ENCODE measurements around the gene SYTL4.

The SYTL4 gene

DNA sequence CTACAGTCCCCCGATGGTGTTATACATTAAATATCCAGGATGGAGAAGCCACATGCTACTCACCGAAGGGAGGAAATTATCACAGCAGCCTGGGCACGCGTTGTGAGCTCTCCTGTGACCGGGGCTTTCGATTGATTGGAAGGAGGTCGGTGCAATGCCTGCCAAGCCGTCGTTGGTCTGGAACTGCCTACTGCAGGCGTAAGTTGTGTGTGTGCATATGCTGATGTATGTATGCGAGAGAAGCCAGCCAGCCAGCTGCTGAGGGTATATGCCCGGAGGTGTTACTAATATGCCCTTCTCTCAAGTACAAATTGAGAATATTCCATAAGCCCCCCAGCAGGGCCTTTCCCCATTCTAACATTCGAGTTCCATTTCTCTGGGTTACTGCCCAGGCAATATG, 69.8 kb downstream of the SYTL4 start:
- Histone ChIP-seq H3K4me3 (ENCODE audit: low read length) (no peak overlapping the region), H3K9ac (ENCODE audit: low read depth, low read length) (no peak overlapping the region), H3K36me3 (ENCODE audit: insufficient read depth, low read length) (no peaks in the 10 kb centered on the region), H3K27me3 (ENCODE audit: insufficient read depth, low read length) (no peaks in the 10 kb centered on the region), H3K4me1 (ENCODE audit: insufficient read depth, low read length) (no peaks in the 10 kb centered on the region), H3K27ac (ENCODE audit: low read depth, low read length) (no peak overlapping the region), H3K9me3 (ENCODE audit: insufficient read depth, low read depth, low read length) (no peaks in the 10 kb centered on the region)
- 92% methylated on average over 13 of the region's 13 CpGs for WGBS

DNA sequence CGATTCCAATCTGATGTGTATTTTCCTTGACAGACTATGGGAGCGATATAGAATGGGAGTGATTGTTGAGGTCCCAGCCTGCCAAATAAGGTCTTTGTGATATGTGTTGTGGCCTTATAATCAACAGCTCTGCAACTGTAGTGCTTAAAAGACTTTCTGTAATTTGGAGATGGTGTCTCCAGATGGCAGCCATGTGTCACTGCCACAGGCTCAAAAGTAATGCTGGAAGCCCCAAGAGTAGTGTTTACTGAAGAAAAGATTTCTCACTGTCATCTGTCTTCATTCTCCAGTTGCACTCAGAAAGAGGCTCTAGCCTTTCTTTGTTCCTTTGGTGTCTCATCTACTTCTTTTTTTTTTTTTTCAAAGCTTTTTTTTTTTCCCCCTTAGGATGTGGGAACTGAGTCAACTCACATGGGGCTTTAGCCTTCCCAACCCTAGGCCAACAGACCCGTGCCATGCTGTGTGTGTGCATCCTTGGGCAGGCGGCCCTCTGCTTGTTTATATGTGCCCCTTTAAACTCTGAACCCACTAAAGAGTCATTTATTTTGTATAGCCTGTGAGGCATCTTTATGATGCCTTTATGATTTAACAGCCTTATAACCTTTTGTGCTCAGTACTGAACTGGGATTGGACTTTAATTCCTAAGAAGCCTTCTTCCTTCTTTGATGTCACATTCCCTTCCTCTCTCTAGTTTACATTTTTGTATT, 72.3 kb downstream of the SYTL4 start:
- Histone ChIP-seq H3K27ac (ENCODE audit: low read depth, low read length) (no peak overlapping the region), H3K9ac (ENCODE audit: low read depth, low read length) (no peak overlapping the region), H3K27me3 (ENCODE audit: insufficient read depth, low read length) (no peaks in the 10 kb centered on the region), H3K4me1 (ENCODE audit: insufficient read depth, low read length) (no peaks in the 10 kb centered on the region), H3K9me3 (ENCODE audit: insufficient read depth, low read depth, low read length) (no peaks in the 10 kb centered on the region), H3K4me3 (ENCODE audit: low read length) (no peak overlapping the region), H3K36me3 (ENCODE audit: insufficient read depth, low read length) (no peaks in the 10 kb centered on the region)
- WGBS = 100% methylated on average over 4 of the region's 4 CpGs

DNA sequence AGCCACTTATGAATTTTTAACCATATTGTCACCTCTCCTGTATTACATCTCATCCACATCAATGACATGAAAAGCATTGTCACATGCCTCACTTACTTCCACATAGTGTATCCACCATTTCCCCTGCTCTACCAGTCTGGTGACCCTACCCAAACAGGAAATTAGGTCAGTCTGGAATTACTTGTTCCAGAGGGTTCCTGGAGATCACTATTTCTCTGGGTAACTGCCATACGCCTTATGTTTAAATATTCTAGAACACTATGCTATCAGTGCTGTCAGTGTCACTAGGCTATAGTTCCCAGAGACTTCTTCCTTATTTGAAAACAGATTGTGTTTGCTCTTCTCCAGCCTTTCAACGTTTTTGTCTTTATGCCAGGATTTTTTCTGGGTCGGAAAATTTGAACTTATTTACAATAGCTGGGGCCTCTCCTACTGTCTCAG, 73.0 kb downstream of the SYTL4 start:
- Histone ChIP-seq H3K27ac (ENCODE audit: low read depth, low read length) (no peak overlapping the region), H3K27me3 (ENCODE audit: insufficient read depth, low read length) (no peaks in the 10 kb centered on the region), H3K4me3 (ENCODE audit: low read length) (no peak overlapping the region), H3K9me3 (ENCODE audit: insufficient read depth, low read depth, low read length) (no peaks in the 10 kb centered on the region), H3K4me1 (ENCODE audit: insufficient read depth, low read length) (no peaks in the 10 kb centered on the region), H3K9ac (ENCODE audit: low read depth, low read length) (no peak overlapping the region), H3K36me3 (ENCODE audit: insufficient read depth, low read length) (no peaks in the 10 kb centered on the region)
- WGBS = 84% methylated on average over 3 of the region's 3 CpGs

DNA sequence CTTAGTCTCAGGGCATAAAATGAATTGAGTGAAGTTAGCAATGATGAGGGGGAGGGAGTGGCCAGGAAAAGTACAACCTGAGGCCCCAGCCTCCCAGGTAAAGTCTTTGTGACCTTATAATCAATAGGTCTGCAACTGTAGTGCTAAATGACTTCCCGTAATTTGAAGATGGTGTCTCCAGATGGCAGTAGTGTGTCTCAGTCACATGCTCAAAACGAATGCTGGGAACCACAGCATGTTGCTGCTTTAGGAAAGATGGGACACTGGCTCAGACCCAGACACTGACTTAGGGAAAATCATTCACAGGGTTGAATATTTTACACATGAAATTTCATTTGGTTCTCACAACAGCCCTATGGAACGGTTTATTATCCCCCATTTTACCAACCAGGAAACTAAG, 77.7 kb downstream of the SYTL4 start:
- H3K4me3 ChIP-seq (ENCODE audit: low read length) = no peak overlapping the region
- H3K27ac ChIP-seq (ENCODE audit: low read depth, low read length) = no peak overlapping the region
- WGBS = 51% methylated on average over 3 of the region's 3 CpGs
- H3K27me3 ChIP-seq (ENCODE audit: insufficient read depth, low read length) = no peaks in the 10 kb centered on the region
- no peak overlapping the region for H3K9ac ChIP-seq (ENCODE audit: low read depth, low read length)
- no peaks in the 10 kb centered on the region for H3K36me3 ChIP-seq (ENCODE audit: insufficient read depth, low read length)
- H3K4me1 ChIP-seq (ENCODE audit: insufficient read depth, low read length) = peaks cover 9% of the 10 kb centered on the region; the same call in 1 of the 2 replicates
- no peaks in the 10 kb centered on the region for H3K9me3 ChIP-seq (ENCODE audit: insufficient read depth, low read depth, low read length)

DNA sequence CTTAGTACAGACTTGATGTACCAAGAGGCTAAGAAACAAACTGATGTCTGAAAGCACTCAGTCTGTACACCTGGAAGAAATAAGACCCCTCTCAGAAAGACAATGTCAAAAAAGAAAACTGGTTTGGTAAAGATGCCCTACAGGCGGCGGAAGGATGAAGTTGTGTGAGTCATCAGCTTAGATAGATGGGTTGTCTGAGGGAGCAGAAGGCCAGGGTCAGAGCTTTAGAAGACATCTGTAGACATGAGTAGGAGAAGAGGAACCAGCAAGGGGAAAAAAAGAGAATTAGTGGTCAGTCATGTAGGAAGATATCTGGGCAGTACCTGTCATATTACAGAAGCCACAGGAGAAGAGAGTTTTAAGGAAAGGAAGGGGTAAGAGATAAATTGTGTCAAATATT, 79.7 kb downstream of the SYTL4 start:
- Histone ChIP-seq H3K27me3 (ENCODE audit: insufficient read depth, low read length) (no peaks in the 10 kb centered on the region), H3K4me1 (ENCODE audit: insufficient read depth, low read length) (peaks cover 17% of the 10 kb centered on the region), H3K4me3 (ENCODE audit: low read length) (no peak overlapping the region), H3K36me3 (ENCODE audit: insufficient read depth, low read length) (no peaks in the 10 kb centered on the region), H3K9ac (ENCODE audit: low read depth, low read length) (no peak overlapping the region), H3K27ac (ENCODE audit: low read depth, low read length) (no peak overlapping the region), H3K9me3 (ENCODE audit: insufficient read depth, low read depth, low read length) (no peaks in the 10 kb centered on the region)
- WGBS = 90% methylated on average over 2 of the region's 2 CpGs

DNA sequence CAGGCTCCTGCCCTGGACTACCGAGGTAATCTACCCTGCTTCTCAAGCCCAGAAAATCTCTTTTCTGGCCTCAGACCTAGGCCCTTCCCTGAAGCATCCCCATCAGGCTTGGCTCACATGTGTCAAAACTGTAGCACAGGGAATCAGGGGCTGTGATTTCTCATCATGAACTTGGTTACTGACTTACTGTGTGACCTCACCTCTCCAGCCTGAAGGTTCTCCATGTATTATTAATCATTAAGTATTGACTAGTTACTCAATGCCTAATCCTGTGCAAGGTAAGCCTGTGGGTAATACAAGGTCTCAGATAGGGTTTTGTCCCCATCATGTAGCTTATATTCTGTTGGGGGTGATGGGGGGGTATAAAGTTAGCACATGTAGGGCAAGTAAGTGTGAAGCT, 81.1 kb downstream of the SYTL4 start:
- H3K36me3 ChIP-seq (ENCODE audit: insufficient read depth, low read length) = no peaks in the 10 kb centered on the region
- no peak overlapping the region for H3K27ac ChIP-seq (ENCODE audit: low read depth, low read length)
- no peak overlapping the region for H3K9ac ChIP-seq (ENCODE audit: low read depth, low read length)
- H3K9me3 ChIP-seq (ENCODE audit: insufficient read depth, low read depth, low read length) = no peaks in the 10 kb centered on the region
- H3K4me3 ChIP-seq (ENCODE audit: low read length) = no peak overlapping the region
- 100% methylated on average over 1 of the region's 1 CpG for WGBS
- no peaks in the 10 kb centered on the region for H3K27me3 ChIP-seq (ENCODE audit: insufficient read depth, low read length)
- peaks cover 17% of the 10 kb centered on the region for H3K4me1 ChIP-seq (ENCODE audit: insufficient read depth, low read length)

DNA sequence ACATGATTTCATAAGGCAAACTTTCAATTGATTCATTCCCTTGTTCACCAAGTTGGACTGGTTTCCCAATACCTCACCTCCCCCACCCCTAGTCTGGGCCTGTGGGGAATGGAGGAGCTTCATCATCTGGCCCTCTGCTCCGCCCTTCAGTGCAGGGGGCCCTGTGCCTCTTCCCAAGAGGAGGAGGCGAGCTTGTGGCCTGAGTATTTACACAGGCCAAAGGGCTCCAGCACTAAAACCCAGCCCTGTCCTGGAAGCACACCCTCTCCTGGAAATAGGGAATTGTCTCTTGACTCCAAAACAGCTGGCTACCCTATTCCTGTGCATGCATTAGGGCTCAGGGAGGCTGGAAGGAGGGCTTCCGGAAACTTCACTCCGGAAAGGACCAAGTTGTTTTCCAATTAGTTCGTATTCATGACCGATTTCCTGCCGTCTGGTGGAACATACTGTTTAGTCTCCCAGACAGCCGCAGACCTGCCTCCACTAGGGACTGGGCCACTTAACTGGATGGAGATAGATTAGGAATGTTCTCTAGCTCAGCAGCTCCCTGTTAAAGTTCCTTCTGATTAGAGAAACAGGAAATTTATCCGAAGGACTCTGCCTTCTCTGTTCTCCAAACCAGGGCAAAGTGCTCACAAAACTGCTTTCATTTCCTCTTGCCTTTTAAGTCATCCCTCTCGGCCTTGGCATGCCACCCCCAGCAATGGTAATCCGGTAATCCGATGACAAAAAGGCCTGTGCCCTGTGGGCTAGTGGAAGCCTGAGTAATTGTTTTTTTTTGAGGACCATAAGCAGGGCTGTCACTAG, 82.2 kb downstream of the SYTL4 start:
- WGBS = 66% methylated on average over 12 of the region's 12 CpGs
- Histone ChIP-seq H3K27ac (ENCODE audit: low read depth, low read length) (peak overlapping the region; percentile 49; the same call in 1 of the 2 replicates), H3K36me3 (ENCODE audit: insufficient read depth, low read length) (no peaks in the 10 kb centered on the region), H3K27me3 (ENCODE audit: insufficient read depth, low read length) (no peaks in the 10 kb centered on the region), H3K9ac (ENCODE audit: low read depth, low read length) (no peak overlapping the region), H3K4me1 (ENCODE audit: insufficient read depth, low read length) (peaks cover 17% of the 10 kb centered on the region), H3K9me3 (ENCODE audit: insufficient read depth, low read depth, low read length) (no peaks in the 10 kb centered on the region), H3K4me3 (ENCODE audit: low read length) (no peak overlapping the region)

DNA sequence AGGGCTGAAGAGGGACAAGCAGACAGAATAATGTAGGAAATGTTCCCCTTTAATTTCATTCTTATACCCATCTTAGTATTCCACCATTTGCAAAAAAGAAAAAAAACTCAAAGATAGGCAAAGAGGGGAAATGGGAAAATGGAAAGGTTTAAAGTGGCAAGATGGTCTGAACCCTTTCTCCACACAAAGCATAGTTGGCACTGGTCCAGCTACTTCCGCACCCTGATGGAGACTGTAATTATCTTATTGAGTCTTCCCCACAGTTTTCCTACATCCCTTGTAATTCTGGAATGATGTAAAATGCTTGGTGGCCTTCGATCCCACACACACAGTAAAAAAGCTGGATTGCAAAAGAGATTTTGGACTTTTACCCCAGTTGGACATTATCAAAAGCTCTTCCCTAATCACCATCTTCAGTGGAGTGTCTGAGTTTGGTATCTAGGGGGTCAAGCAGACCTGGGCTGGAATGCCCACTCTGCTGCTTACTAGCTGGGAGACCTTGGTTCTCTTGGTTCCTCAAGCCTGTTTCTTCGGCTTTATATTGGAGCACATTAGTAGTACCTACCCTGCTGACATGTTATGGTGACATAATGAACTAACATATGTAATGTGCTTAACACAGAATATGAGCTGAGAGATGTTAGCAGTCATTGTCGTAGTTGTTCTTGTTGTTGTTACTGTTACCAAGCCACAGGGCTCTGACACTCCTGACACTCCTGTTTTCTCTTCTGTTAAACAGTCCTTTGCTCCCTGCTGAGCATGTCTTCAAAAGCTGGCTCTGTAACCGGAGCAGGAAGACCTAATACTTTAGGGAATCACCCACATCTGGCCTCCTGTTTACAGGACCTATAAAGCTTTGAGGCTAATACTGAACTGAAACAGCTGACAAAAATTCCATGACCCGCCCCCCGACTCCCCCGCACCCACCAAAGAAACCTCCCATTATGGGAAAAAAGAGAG, 83.2 kb downstream of the SYTL4 start:
- H3K27me3 ChIP-seq (ENCODE audit: insufficient read depth, low read length) = no peaks in the 10 kb centered on the region
- no peaks in the 10 kb centered on the region for H3K9me3 ChIP-seq (ENCODE audit: insufficient read depth, low read depth, low read length)
- H3K27ac ChIP-seq (ENCODE audit: low read depth, low read length) = peak overlapping the region; percentile 49; the same call in 1 of the 2 replicates
- WGBS = 54% methylated on average over 3 of the region's 8 CpGs
- no peak overlapping the region for H3K4me3 ChIP-seq (ENCODE audit: low read length)
- H3K4me1 ChIP-seq (ENCODE audit: insufficient read depth, low read length) = peaks cover 17% of the 10 kb centered on the region
- no peaks in the 10 kb centered on the region for H3K36me3 ChIP-seq (ENCODE audit: insufficient read depth, low read length)
- H3K9ac ChIP-seq (ENCODE audit: low read depth, low read length) = no peak overlapping the region

DNA sequence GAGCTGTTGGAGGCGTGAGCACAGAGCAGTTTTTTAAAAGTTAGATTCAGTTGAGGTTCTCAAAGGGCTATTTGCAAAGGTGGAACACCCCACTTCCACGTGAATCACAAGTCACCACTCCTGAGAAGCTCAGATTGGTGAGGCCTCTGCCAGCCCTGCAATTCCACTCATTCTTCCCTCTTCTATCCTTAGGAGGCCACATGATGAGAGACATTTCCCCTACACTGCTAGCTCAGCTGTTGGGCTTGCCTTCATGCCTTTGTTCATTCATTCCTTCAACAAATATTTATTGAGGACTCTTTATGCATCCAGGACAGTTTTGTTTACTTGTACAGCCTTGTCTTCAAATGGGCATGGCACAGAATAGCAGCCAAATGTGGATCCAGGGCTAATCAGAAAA, 84.2 kb downstream of the SYTL4 start:
- WGBS = 64% methylated on average over 1 of the region's 2 CpGs
- no peaks in the 10 kb centered on the region for H3K27me3 ChIP-seq (ENCODE audit: insufficient read depth, low read length)

DNA sequence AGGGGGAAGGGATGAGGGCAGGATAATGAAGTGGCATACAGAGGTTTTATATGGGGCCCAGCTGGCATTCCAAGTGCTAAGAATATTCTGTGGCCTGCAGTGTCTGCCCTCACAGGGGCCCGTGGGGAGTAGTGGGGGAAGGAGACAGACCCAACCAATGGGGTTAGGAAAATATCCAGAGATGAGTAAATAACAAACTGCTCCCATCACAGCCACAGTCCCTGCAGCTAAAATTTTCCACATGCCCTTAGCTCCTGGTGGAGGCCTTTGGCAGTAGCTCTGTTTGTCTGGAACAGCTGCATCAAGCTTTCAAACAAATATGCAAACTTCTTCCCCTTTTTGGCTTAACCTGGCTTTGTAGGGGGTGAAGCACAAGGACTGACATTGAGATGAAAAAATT, 84.8 kb downstream of the SYTL4 start:
- no peak overlapping the region for H3K27ac ChIP-seq (ENCODE audit: low read depth, low read length)
- peaks cover 17% of the 10 kb centered on the region for H3K4me1 ChIP-seq (ENCODE audit: insufficient read depth, low read length)
- no CpG with 5 or more reads among the region's 1 CpG for WGBS
- H3K36me3 ChIP-seq (ENCODE audit: insufficient read depth, low read length) = no peaks in the 10 kb centered on the region
- no peaks in the 10 kb centered on the region for H3K9me3 ChIP-seq (ENCODE audit: insufficient read depth, low read depth, low read length)
- H3K27me3 ChIP-seq (ENCODE audit: insufficient read depth, low read length) = no peaks in the 10 kb centered on the region
- H3K4me3 ChIP-seq (ENCODE audit: low read length) = no peak overlapping the region
- H3K9ac ChIP-seq (ENCODE audit: low read depth, low read length) = no peak overlapping the region

More for the DNA sequence above, 84.2 kb downstream of the SYTL4 start:
- H3K9ac ChIP-seq (ENCODE audit: low read depth, low read length) = no peak overlapping the region
- no peak overlapping the region for H3K4me3 ChIP-seq (ENCODE audit: low read length)
- H3K9me3 ChIP-seq (ENCODE audit: insufficient read depth, low read depth, low read length) = no peaks in the 10 kb centered on the region
- H3K4me1 ChIP-seq (ENCODE audit: insufficient read depth, low read length) = peaks cover 17% of the 10 kb centered on the region
- no peaks in the 10 kb centered on the region for H3K36me3 ChIP-seq (ENCODE audit: insufficient read depth, low read length)
- H3K27ac ChIP-seq (ENCODE audit: low read depth, low read length) = no peak overlapping the region

DNA sequence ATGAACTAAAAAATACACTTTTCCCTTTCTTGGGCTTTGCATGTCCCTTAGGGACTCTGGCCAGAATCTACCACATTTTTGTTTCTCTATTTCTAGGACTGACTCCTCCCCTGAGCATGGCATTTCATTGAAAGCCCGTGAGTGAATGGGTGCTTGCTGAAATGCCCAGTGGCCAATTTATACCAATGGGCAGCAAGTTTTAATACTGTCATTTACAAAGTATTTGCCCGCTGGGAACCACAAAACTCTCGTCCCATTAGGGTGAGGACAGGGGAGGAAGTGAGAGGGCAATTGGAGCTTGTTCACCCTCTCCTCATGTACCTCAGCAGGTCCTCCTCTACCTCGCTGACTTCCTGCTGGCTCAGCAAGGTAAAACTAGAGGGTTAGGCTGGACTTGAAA, 86.8 kb downstream of the SYTL4 start:
- Histone ChIP-seq H3K9ac (ENCODE audit: low read depth, low read length) (no peak overlapping the region), H3K36me3 (ENCODE audit: insufficient read depth, low read length) (no peaks in the 10 kb centered on the region), H3K4me1 (ENCODE audit: insufficient read depth, low read length) (peaks cover 16% of the 10 kb centered on the region), H3K27me3 (ENCODE audit: insufficient read depth, low read length) (no peaks in the 10 kb centered on the region), H3K4me3 (ENCODE audit: low read length) (no peak overlapping the region), H3K9me3 (ENCODE audit: insufficient read depth, low read depth, low read length) (no peaks in the 10 kb centered on the region), H3K27ac (ENCODE audit: low read depth, low read length) (no peak overlapping the region)
- WGBS = 91% methylated on average over 2 of the region's 4 CpGs

Measured in HUES64 (cell line).